ENCODE data around the gene CAMSAP1.

The CAMSAP1 gene

GRCh38 chr9:135941288-135941995 lies 34.1 kb upstream of the CAMSAP1 start:
- no peak for DNase-seq (ENCODE audit: low spot score)

GRCh38 chr9:135939351-135940265 lies 32.3 kb upstream of the CAMSAP1 start:
- no peak for DNase-seq (ENCODE audit: low spot score)

- DNase-seq (ENCODE audit: low spot score), result no peak
Observed at GRCh38 chr9:135937521-135938489, 30.5 kb upstream of the CAMSAP1 start.

- no peak for DNase-seq (ENCODE audit: low spot score)
Observed at GRCh38 chr9:135933114-135933513, 25.8 kb upstream of the CAMSAP1 start.

- DNase-seq (ENCODE audit: low spot score), result no peak
Observed at GRCh38 chr9:135932656-135933055, 25.3 kb upstream of the CAMSAP1 start.

GRCh38 chr9:135931349-135931820 lies 24.0 kb upstream of the CAMSAP1 start:
- no peak for DNase-seq (ENCODE audit: low spot score)

- DNase-seq (ENCODE audit: low spot score), result no peak
Observed at GRCh38 chr9:135930446-135931345, 23.4 kb upstream of the CAMSAP1 start.

GRCh38 chr9:135929656-135930445 lies 22.5 kb upstream of the CAMSAP1 start:
- no peak for DNase-seq (ENCODE audit: low spot score)

GRCh38 chr9:135928731-135929655 lies 21.6 kb upstream of the CAMSAP1 start:
- DNase-seq (ENCODE audit: low spot score), result no peak

GRCh38 chr9:135928074-135928730 lies 20.9 kb upstream of the CAMSAP1 start:
- DNase-seq (ENCODE audit: low spot score), result no peak

GRCh38 chr9:135927195-135928013 lies 20.1 kb upstream of the CAMSAP1 start:
- no peak for DNase-seq (ENCODE audit: low spot score)

- DNase-seq (ENCODE audit: low spot score), result no peak
Observed at GRCh38 chr9:135926402-135927194, 19.3 kb upstream of the CAMSAP1 start.

- DNase-seq (ENCODE audit: low spot score), result no peak
Observed at GRCh38 chr9:135925496-135926133, 18.3 kb upstream of the CAMSAP1 start.

GRCh38 chr9:135924628-135925338 lies 17.4 kb upstream of the CAMSAP1 start:
- DNase-seq (ENCODE audit: low spot score), result no peak

GRCh38 chr9:135923508-135923907 lies 16.2 kb upstream of the CAMSAP1 start:
- no peak for DNase-seq (ENCODE audit: low spot score)

Data from globus pallidus (tissue), 1 donor.